GM21737 (cell line): ENCODE data around the gene ACAA2.
"Not testable (repeated sequence)": the region's sequence is repeated elsewhere in the genome, so short reads cannot be mapped to it uniquely, and the experiment has no call there.

Source experiments
- ATAC-seq: cut with Tn5 transposase; IDR thresholded peaks from one replicate; pipeline ENCODE4 v1.9.1; 2021; ENCODE audit warnings: mild to moderate bottlenecking, moderate library complexity; ENCODE audit not compliant: unreplicated experiment

ACAA2 gene

DNA sequence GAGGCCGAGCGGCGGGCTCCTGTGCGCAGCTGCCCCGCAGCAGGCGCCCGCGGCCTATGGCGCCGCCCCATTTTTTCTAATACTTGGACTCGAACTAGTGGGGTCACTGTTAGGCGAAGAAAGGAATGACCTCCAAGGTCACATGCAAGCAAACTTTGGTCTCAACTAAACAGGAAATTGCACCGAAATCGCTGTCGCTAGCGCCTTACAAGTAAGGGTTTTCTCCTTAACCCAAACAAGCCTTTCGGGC is 339 bp downstream of the ACAA2 start:
- peak; percentile 27 for ATAC-seq

- ATAC-seq: no peak
These were observed 856 bp downstream of the ACAA2 start for GRCh38 chr18:49812286-49813068.

GRCh38 chr18:49811151-49811938 is 2.0 kb downstream of the ACAA2 start:
- no peak for ATAC-seq

DNA sequence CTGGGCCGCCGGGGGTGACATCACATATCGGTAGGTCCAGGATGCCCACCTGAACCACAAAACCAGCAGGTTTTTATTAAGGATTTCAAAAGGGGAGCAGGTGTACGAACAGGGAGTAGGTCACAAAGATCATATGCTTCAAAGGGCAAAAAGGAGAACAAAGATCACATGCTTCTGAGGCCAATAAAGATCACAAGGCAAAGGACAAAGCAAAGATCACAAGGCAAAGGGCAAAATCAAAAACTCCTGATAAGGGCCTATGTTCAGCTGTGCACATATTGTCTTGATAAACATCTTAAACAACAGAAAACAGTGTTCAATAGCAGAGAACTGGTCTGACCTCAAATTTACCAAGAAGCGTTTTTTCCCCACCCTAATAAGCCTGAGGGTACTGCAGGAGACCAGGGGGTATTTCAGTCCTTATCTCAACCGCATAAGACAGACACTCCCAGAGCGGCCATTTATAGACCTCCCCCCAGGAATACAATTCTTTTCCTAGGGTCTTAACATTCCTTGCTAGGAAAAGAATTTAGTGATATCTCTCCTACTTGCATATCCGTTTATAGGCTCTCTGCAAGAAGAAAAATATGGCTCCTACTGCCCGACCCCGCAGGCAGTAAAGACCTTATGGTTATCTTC is 4.7 kb downstream of the ACAA2 start:
- not testable (repeated sequence) for ATAC-seq

DNA sequence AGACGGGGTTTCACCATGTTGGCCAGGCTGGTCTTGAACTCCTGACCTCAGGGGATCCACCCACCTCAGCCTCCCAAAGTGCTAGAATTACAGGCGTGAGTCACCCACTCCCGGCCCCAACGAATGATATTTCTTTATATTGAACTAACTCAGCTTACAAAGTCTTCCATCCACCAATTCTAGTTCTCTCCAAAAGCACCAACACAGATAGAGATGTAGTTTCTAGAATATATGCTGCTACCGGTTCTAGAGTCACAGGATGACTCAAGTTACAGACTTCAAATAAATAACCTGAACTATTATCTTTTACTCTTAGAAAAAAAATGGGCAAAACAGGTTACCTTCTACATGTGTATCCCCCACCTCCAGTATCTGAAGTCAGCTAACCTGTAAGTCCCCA is 9.2 kb downstream of the ACAA2 start:
- ATAC-seq: no peak

DNA sequence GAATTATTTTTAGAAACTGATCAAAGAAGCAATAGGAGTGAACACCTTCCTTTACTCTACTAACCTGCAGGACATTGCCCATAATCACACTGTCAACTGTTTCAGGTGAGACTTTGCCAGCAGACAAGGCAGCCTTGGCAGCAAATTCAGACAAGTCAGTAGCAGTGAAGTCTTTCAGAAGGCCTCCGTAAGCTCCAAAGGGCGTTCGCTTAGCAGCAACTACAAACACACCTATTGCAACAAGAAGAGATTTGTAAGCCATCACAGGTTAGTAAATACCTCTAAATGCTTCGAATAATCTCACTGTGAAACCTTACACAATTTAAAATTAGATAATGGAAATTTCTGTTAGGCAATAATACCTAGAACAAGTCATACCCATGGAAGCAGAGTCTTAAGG is 10.7 kb downstream of the ACAA2 start:
- ATAC-seq: no peak

GRCh38 chr18:49800491-49800890 is 12.8 kb downstream of the ACAA2 start:
- not testable (repeated sequence) for ATAC-seq

DNA sequence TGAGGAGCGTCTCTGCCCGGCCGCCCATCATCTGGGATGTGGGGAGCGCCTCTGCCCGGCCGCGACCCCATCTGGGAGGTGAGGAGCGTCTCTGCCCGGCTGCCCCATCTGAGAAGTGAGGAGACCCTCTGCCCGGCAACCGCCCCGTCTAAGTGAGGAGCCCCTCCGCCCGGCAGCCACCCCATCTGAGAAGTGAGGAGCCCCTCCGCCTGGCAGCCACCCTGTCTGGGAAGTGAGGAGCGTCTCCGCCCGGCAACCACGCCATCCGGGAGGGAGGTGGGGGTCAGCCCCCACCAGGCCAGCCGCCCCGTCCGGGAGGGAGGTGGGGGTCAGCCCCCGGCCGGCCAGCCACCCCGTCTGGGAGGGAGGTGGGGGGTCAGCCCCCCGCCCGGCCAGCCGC is 13.5 kb downstream of the ACAA2 start:
- ATAC-seq: not testable (repeated sequence)

GRCh38 chr18:49798001-49798400 is 15.3 kb downstream of the ACAA2 start:
- no peak for ATAC-seq

DNA sequence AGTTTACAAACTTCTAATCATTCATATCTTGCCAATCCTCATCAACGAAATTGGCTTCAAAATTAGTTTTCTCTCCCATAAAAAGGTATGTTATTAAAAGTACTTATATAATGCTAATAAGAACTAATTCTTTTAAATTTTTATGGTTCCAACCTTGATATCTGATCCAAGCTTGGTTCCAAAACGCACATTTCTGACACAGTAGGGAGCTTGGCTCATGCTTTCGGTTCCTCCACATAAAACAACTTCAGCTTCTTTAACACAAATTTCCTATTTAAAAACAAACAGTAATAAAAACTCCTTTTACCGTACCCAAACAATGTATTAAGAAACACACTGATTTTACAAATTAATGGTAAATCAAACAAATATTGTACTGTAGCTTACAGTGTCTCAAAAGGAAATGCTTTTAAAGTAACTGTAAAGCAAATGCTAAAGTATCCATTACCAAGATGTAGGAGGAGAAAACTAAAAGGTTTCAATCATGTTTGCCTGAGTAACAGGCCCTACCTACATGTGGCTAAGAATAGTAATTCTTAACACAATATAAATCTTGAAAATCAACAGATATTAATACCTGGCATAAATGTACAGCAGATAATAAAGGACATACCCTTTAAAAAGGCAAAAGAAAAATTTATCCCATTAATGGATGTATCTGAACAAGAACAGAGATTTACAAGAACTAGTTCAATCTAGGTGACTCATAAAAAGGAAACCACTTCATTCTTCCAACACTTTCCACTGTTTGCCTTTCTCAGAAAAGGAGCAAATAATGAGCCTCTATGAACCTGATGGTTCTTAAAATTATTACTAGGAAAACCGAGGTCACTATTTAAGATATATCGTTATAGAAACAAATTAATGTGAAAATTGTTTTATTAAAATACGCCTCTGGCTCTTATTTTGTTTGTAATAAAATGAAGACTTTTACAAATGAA is 17.5 kb downstream of the ACAA2 start:
- ATAC-seq: no peak

GRCh38 chr18:49794743-49795142 is 18.6 kb downstream of the ACAA2 start:
- ATAC-seq: no peak

DNA sequence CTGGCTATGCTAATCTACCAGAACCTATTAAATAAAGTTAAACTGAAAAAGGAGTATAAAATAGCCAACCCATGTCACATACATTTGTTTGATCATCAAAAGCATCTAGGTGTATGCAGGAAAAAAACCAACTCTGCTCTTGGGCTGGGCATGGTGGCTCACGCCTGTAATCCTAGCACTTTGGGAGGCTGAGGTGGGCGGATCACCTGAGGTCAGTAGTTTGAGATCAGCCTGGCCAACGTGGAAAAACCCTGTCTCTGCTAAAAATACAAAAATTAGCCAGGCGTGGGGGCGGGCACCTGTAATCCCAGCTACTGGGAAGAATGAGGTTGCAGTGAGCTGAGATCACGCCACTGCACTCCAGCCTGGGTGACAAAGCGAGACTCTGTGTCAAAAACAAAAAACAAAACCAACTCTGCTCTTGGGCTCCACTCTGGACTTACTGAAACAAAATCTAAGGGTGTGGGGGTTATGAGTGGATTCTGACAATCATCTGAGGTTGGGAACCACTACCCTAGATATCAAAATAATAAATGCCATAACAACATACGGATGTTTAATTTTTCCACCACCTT is 23.7 kb downstream of the ACAA2 start:
- ATAC-seq: not testable (repeated sequence)

DNA sequence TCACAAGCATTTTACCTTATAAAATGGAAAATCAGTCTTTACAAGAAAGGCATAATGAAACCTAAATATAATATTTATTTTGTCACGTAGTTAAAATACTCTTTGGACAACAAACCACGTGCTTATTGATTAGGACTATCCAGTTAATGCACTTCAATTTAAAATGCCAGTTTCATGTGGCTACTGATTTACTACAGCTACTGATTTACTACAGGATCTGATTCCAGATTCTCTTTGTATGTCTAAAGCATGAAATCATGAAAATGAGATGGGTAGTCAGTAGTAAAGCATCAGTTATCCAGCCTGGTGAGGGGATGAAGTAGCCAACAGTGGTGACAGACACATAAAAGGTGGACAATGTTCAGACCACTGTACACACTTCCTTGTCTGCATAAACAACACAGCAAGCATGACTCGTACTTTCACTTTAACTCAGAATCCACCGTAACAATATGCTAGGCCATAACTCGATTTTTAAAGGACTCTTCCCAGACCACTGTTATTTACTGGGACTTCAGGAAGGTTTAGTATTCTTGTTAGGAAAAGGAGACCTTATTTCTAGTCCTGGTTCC is 24.9 kb downstream of the ACAA2 start:
- ATAC-seq: no peak

DNA sequence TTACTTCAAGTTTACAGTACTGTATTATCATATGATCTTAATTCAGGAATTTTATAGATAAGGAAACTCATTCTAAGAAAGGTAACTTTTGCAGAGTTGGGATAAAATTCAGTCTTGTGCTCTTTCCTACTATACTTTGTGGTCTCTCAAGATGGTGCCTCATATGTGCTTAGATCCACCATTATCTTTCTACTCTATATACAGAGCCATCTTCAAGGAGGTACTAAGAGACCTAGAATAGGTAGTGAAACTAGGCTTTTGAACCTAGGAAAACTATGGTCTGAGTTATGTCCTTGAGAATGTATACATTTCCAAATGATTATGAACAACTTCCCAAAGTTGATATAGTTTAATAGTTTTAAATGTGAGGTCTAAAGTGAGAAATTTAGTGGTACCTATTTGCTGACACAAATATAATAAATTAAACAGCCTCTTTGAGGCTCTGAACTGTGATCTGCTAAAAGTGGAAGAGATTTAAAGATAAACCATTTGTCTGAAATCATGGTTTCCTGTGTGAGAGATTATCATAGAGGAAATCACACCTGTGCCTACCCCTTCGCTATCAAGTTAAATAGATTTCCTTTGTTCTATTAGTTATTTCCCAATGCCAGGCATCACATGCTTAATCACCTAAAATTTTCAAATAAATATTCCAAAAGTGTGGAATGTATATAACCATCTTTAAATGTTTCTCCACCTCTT is 27.2 kb downstream of the ACAA2 start:
- ATAC-seq: no peak

GRCh38 chr18:49784427-49785185 is 28.7 kb downstream of the ACAA2 start:
- no peak for ATAC-seq

GRCh38 chr18:49783631-49784030 is 29.7 kb downstream of the ACAA2 start:
- not testable (repeated sequence) for ATAC-seq

- ATAC-seq: no peak
These were observed 34.4 kb downstream of the ACAA2 start for GRCh38 chr18:49778826-49779465.

DNA sequence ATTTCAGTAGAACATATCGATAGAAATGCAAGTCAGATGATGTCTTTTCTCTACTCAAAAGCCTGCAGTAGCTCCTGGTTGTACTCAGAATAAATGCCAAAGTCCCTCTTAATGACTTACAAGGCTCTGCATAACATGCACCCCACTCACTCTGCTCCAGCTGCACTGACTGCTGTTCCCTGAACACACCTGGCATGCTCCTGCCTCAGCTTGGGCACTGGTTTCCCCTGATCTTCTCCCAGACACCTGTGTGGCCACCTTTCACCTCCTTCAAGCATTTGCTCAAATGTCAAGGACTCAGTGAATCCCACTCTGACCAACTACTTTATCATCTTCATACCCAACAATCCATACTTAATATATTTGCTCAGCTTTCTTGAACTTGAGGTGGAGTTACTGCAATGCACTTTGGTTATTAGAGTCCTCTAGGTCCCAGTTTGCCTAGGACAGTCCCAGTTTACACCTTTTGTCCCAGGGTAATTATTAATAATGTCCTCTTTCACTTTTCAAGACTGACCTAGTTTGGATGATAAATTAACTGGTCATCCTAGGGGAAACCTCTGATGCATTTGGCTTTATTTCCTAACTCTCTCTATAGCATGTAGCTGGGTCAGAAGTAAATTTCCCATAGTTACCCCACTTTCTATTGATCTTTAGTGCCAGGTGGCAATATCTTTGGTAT is 44.1 kb downstream of the ACAA2 start:
- no peak for ATAC-seq
